SK-N-SH (cell line): Measurements from ENCODE around the gene CEP131. TPM values are rescaled to one million over a fixed set of nuclear protein-coding genes. Genes with fewer than 3 reads are reported as not detected.
A peak's percentile ranks its signal among the peaks of the same experiment; 100 is the strongest.

Source experiments
- CTCF ChIA-PET: fragments of 300-600, 350-600 bp; formaldehyde crosslinking; extraction: SDS; loops from one replicate; lab custom pipeline; 2021; lab: Yijun Ruan, JAX
- POLR2A ChIA-PET: fragments of 350-600 bp; sonication (Branson Sonifier 250); formaldehyde crosslinking; extraction: SDS; loops from one replicate; lab custom pipeline; 2020; ENCODE audit warnings: antibody characterized with exemption, inconsistent platforms; lab: Yijun Ruan, JAX
- DNase-seq: peaks from one replicate; pipeline ENCODE4 v3.0.0; 2012
- H2AFZ ChIP-seq: fragments of 200-600 bp; sonication (generic); 2 replicates; pipeline ENCODE4 v1.8.1; 2016; ENCODE audit warnings: antibody characterized with exemption, mild to moderate bottlenecking, low read depth
- H3F3A ChIP-seq: fragments of 200-600 bp; sonication (generic); replicated peaks from 2 replicates; pipeline ENCODE3; 2016; ENCODE audit warnings: antibody characterized with exemption, mild to moderate bottlenecking; ENCODE audit not compliant: insufficient read depth
- H3K27ac ChIP-seq, 2 experiments: fragments of 200-500 bp in 1 of 2; fragments of 200-600 bp in 1 of 2; sonication (Bioruptor generic) in 1 of 2; sonication (generic), shearing (Covaris generic) in 1 of 2; 2 replicates each; pipeline versions ENCODE4 v1.5.1 to v1.6.1; 2014 to 2016; ENCODE audit warnings: low read depth in 2 of 2, inconsistent platforms in 1 of 2, low read length in 1 of 2, mild to moderate bottlenecking in 1 of 2, mixed read lengths in 1 of 2
- H3K27me3 ChIP-seq: fragments of 200-600 bp; sonication (generic), shearing (Covaris generic); 2 replicates; pipeline ENCODE4 v1.6.1; 2016; ENCODE audit warnings: mixed run types; ENCODE audit not compliant: insufficient read depth
- H3K36me3 ChIP-seq, 2 experiments: fragments of 200-500 bp in 1 of 2; fragments of 200-600 bp in 1 of 2; sonication (Bioruptor generic) in 1 of 2; sonication (generic) in 1 of 2; replicated peaks in 1 of 2; 2 replicates each; pipeline versions ENCODE3 to v1.5.1; 2014 to 2016; ENCODE audit warnings: low read length in 1 of 2, mild to moderate bottlenecking in 1 of 2; ENCODE audit not compliant: insufficient read depth in 2 of 2, control insufficient read depth in 1 of 2
- H3K4me1 ChIP-seq, 2 experiments: fragments of 200-500 bp in 1 of 2; fragments of 200-600 bp in 1 of 2; sonication (Bioruptor generic) in 1 of 2; sonication (generic), shearing (Covaris generic) in 1 of 2; 2 replicates each; pipeline versions ENCODE4 v1.5.1 to v1.6.1; 2014 to 2016; ENCODE audit warnings: low read depth in 1 of 2, low read length in 1 of 2, mixed run types in 1 of 2; ENCODE audit not compliant: insufficient read depth in 2 of 2, control insufficient read depth in 1 of 2
- H3K4me2 ChIP-seq: fragments of 200-600 bp; sonication (generic), shearing (Covaris generic); 2 replicates; pipeline ENCODE4 v1.6.1; 2017; ENCODE audit warnings: mixed run types
- H3K4me3 ChIP-seq, 2 experiments: fragments of 200-500 bp in 1 of 2; fragments of 200-600 bp in 1 of 2; sonication (Bioruptor generic) in 1 of 2; sonication (generic), shearing (Covaris generic) in 1 of 2; 2 replicates each; pipeline versions ENCODE4 v1.5.1 to v1.8.1; 2014 to 2016; ENCODE audit warnings: low read depth in 2 of 2, inconsistent platforms in 1 of 2, low read length in 1 of 2, mild to moderate bottlenecking in 1 of 2, mixed read lengths in 1 of 2, moderate library complexity in 1 of 2
- H3K79me2 ChIP-seq: fragments of 200-600 bp; sonication (generic); 2 replicates; pipeline ENCODE4 v1.8.1; 2017; ENCODE audit warnings: mild to moderate bottlenecking; ENCODE audit not compliant: insufficient read depth
- H3K9ac ChIP-seq: fragments of 200-600 bp; sonication (generic); 2 replicates; pipeline ENCODE4 v1.6.1; 2017; ENCODE audit warnings: mixed run types
- H3K9me2 ChIP-seq: fragments of 200-600 bp; sonication (generic); 2 replicates; pipeline ENCODE4 v1.6.1; 2017; ENCODE audit warnings: mixed run types
- H3K9me3 ChIP-seq: fragments of 200-600 bp; sonication (generic); 2 replicates; pipeline ENCODE4 v1.6.1; 2017; ENCODE audit warnings: mixed run types, mild to moderate bottlenecking, moderate library complexity
- H4K20me1 ChIP-seq: fragments of 200-600 bp; sonication (generic); 2 replicates; pipeline ENCODE4 v1.6.1; 2017; ENCODE audit warnings: mild to moderate bottlenecking, mixed run types; ENCODE audit not compliant: insufficient read depth
- CHD2 ChIP-seq: fragments of 150-350 bp; IDR thresholded peaks from 2 replicates; pipeline ENCODE4 v1.6.1; 2018; ENCODE audit warnings: low read length; ENCODE audit not compliant: partially characterized antibody
- ELF1 ChIP-seq: IDR thresholded peaks from 2 replicates; pipeline ENCODE4 v1.4.0; 2012
- EP300 ChIP-seq, 2 experiments: IDR thresholded peaks; 2 replicates each; pipeline versions ENCODE4 v1.4.0 to v1.6.1; 2012; ENCODE audit warnings: borderline replicate concordance in 1 of 2, low read depth in 1 of 2, low read length in 1 of 2
- EZH2phosphoT487 ChIP-seq: fragments of 200-600 bp; sonication (generic); IDR thresholded peaks from 2 replicates; pipeline ENCODE4 v1.6.1; 2017; ENCODE audit warnings: low read depth, mixed run types, mild to moderate bottlenecking, antibody characterized with exemption, moderate library complexity, borderline replicate concordance
- FOSL2 ChIP-seq: IDR thresholded peaks from 2 replicates; pipeline ENCODE4 v1.4.0; 2012; ENCODE audit warnings: low read depth, mild to moderate bottlenecking, moderate library complexity, borderline replicate concordance
- GABPA ChIP-seq: IDR thresholded peaks from 2 replicates; pipeline ENCODE4 v1.4.0; 2012; ENCODE audit warnings: low read depth, mild to moderate bottlenecking
- GATA2 ChIP-seq: sonication (generic); formaldehyde crosslinking; IDR thresholded peaks from 2 replicates; pipeline ENCODE4 v1.5.0; 2020; ENCODE audit warnings: mild to moderate bottlenecking, missing genetic modification reagents
- RAD21 ChIP-seq: IDR thresholded peaks from 2 replicates; pipeline ENCODE4 v1.6.1; 2012; ENCODE audit warnings: mild to moderate bottlenecking, low read length
- RCOR1 ChIP-seq: fragments of 150-350 bp; IDR thresholded peaks from 2 replicates; pipeline ENCODE4 v1.6.1; 2017; ENCODE audit warnings: antibody characterized with exemption, low read length
- RXRA ChIP-seq: IDR thresholded peaks from 2 replicates; pipeline ENCODE4 v1.4.0; 2012; ENCODE audit warnings: low read depth, mild to moderate bottlenecking, borderline replicate concordance
- SMC3 ChIP-seq: IDR thresholded peaks from 2 replicates; pipeline ENCODE4 v1.6.1; 2012; ENCODE audit warnings: low read depth, low read length, improper control_type of control experiment
- TAF1 ChIP-seq: IDR thresholded peaks from 2 replicates; pipeline ENCODE4 v1.6.1; 2012; ENCODE audit warnings: low read depth, mild to moderate bottlenecking, low read length, moderate library complexity, borderline replicate concordance
- TCF12 ChIP-seq: IDR thresholded peaks from 2 replicates; pipeline ENCODE4 v1.4.0; 2012
- TEAD4 ChIP-seq: IDR thresholded peaks from 2 replicates; pipeline ENCODE4 v1.4.0; 2012; ENCODE audit warnings: mild to moderate bottlenecking, borderline replicate concordance; ENCODE audit not compliant: insufficient read depth
- YY1 ChIP-seq: IDR thresholded peaks from 2 replicates; pipeline ENCODE4 v1.4.0; 2012; ENCODE audit warnings: low read depth, mild to moderate bottlenecking
- WGBS: methylation state at CpG from one replicate; pipeline ENCODE4 v1.1.6; 2017; ENCODE audit warnings: low lambda C conversion rate; 5-methylcytosine and 5-hydroxymethylcytosine counted together
- polyA plus RNA-seq, 3 experiments: library from polyadenylated mRNA; depleted of rRNA; stranded (reverse); fragments of >200 nt; gene quantifications; 2 replicates each; pipeline ENCODE4 v1.2.3, GENCODE V29; 2012
- TF ChIP-seq, protein P1 (sequence below): IDR thresholded peaks from 2 replicates; pipeline ENCODE4 v1.6.1; 2012; ENCODE audit warnings: mild to moderate bottlenecking, low read depth, low read length, moderate library complexity
- TF ChIP-seq, protein P2 (sequence below): fragments of 150-350 bp; IDR thresholded peaks from 2 replicates; pipeline ENCODE4 v1.6.1; 2017; ENCODE audit warnings: antibody characterized with exemption, low read length, low read depth, borderline replicate concordance
- TF ChIP-seq, protein P3 (sequence below): IDR thresholded peaks from 2 replicates; pipeline ENCODE4; 2012
- TF ChIP-seq, protein P4 (sequence below): IDR thresholded peaks from 2 replicates; pipeline ENCODE4 v1.4.0; 2012; ENCODE audit warnings: low read depth
- TF ChIP-seq, protein P5 (sequence below): IDR thresholded peaks from 2 replicates; pipeline ENCODE4 v1.4.0; 2012; ENCODE audit warnings: low read depth, borderline replicate concordance
- TF ChIP-seq, protein P6 (sequence below): fragments of 200-600 bp; sonication (generic); IDR thresholded peaks from 2 replicates; pipeline ENCODE4 v1.6.1; 2017; ENCODE audit warnings: antibody characterized with exemption, mild to moderate bottlenecking, moderate library complexity

CEP131 gene
- polyA plus RNA-seq, 1 of the 3 experiments (the other 2 are of a cell fraction), result 34.8 TPM

DNA sequence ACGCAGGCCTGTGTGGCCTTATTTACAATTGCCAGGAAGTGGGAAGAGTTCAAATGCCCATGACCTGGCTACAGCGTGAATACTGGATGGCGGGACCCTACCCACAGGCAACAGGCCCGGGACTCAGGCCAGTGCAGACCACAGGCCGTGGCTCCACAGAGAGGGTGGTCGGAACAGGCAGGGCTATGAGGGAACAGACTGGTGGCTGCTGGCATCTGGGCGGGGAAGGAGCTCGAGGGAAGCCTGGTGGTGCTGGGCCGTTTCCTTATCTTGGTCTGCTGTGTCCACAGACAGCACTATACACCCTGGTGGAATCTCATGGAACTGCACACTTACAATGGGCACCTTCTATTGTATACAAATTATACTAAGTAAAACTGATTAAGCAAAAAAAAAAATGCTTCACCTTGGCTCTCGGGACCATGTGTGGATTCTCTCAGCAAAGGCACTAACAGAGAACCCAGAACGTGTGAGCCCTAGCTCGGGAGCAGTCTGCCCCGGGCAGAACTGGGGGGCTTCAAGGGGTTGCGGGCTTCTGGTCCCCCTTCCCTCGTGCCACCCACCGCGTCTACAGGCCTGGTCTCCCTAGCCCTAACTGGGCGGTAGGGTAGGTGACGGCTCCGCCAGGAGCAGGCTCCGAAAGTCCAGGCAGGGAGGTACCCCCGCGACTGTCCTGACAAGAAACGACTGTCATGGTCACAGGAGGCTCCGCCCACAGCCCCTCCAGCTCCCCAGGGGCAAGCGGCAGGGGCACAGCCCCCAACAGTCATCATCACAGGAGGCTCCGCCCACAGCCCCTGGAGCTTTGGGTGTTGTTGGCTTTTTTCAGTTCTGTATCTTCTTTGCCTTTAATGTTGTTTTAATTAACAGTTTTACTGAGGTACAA, 21.8 kb downstream of the CEP131 start (continued):
- TF ChIP-seq, protein P1, sequence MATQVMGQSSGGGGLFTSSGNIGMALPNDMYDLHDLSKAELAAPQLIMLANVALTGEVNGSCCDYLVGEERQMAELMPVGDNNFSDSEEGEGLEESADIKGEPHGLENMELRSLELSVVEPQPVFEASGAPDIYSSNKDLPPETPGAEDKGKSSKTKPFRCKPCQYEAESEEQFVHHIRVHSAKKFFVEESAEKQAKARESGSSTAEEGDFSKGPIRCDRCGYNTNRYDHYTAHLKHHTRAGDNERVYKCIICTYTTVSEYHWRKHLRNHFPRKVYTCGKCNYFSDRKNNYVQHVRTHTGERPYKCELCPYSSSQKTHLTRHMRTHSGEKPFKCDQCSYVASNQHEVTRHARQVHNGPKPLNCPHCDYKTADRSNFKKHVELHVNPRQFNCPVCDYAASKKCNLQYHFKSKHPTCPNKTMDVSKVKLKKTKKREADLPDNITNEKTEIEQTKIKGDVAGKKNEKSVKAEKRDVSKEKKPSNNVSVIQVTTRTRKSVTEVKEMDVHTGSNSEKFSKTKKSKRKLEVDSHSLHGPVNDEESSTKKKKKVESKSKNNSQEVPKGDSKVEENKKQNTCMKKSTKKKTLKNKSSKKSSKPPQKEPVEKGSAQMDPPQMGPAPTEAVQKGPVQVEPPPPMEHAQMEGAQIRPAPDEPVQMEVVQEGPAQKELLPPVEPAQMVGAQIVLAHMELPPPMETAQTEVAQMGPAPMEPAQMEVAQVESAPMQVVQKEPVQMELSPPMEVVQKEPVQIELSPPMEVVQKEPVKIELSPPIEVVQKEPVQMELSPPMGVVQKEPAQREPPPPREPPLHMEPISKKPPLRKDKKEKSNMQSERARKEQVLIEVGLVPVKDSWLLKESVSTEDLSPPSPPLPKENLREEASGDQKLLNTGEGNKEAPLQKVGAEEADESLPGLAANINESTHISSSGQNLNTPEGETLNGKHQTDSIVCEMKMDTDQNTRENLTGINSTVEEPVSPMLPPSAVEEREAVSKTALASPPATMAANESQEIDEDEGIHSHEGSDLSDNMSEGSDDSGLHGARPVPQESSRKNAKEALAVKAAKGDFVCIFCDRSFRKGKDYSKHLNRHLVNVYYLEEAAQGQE, result no peak
- no peak for TF ChIP-seq TCF12
- no peak for TF ChIP-seq EP300 (IDR thresholded peaks at IDR 0.05; ENCODE audit: borderline replicate concordance in 1 of 2, low read depth in 1 of 2, low read length in 1 of 2)
- TF ChIP-seq RXRA, result no peak
- TF ChIP-seq, protein P2, sequence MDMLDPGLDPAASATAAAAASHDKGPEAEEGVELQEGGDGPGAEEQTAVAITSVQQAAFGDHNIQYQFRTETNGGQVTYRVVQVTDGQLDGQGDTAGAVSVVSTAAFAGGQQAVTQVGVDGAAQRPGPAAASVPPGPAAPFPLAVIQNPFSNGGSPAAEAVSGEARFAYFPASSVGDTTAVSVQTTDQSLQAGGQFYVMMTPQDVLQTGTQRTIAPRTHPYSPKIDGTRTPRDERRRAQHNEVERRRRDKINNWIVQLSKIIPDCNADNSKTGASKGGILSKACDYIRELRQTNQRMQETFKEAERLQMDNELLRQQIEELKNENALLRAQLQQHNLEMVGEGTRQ, result no peak
- TF ChIP-seq TAF1, result no peak
- no peak for TF ChIP-seq YY1
- TF ChIP-seq ELF1, result no peak
- no peak for TF ChIP-seq TEAD4
- peak; percentile 32; the same call in 1 of the 2 replicates for TF ChIP-seq GATA2 (CRISPR knock-in tag)

DNA sequence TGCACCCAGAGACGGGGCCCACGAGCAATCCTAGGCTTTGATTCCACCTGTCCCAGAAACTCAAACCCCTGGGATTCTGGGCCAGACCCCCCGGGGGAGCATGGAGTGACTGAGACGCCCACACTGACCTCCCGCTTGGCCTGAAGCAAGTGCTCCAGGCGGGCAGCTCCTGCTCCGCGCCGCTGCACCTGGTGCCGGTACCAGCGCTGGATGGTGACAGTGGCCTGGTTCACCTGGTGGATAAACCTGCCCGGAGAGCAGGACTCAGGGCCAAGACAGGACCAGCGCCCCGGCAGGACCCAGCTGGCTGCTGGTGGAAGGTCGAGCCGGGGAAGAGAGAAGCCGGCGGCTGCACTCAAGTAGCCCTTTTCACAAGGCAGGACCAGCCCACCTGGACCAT, 22.6 kb downstream of the CEP131 start:
- 98% methylated on average over 14 of the region's 18 CpGs for WGBS
- H2AFZ ChIP-seq, result no peak overlapping the region
- H3K9ac ChIP-seq, result no peak overlapping the region
- H3F3A ChIP-seq, result no peaks in the 10 kb centered on the region
- POLR2A ChIA-PET, result no interaction called here
- peaks cover 5 to 42% of the 10 kb centered on the region in 2 experiments for H3K36me3 ChIP-seq
- H4K20me1 ChIP-seq, result no peaks in the 10 kb centered on the region; the same call in 1 of the 2 replicates
- no peaks in the 10 kb centered on the region for H3K9me3 ChIP-seq
- no peak for DNase-seq
- H3K4me1 ChIP-seq, result peaks cover 0 to 3% of the 10 kb centered on the region in 2 experiments; a peak in 1 of 4 replicates
- H3K79me2 ChIP-seq, result no peaks in the 10 kb centered on the region
- no peak overlapping the region for H3K4me2 ChIP-seq
- no peak overlapping the region for H3K4me3 ChIP-seq
- H3K9me2 ChIP-seq, result no peaks in the 10 kb centered on the region
- H3K27me3 ChIP-seq, result no peaks in the 10 kb centered on the region
- CTCF ChIA-PET, result interaction anchor here (0.6 to 14.7 kb wide), 30 partner anchors 9 to 742 kb away, joined by 3 to 147 read pairs (median 6); partner anchors contain the start of genes NDUFAF8 and TEPSIN
- H3K27ac ChIP-seq, result no peak overlapping the region; a peak in 1 of 4 replicates
- TF ChIP-seq, protein P3, sequence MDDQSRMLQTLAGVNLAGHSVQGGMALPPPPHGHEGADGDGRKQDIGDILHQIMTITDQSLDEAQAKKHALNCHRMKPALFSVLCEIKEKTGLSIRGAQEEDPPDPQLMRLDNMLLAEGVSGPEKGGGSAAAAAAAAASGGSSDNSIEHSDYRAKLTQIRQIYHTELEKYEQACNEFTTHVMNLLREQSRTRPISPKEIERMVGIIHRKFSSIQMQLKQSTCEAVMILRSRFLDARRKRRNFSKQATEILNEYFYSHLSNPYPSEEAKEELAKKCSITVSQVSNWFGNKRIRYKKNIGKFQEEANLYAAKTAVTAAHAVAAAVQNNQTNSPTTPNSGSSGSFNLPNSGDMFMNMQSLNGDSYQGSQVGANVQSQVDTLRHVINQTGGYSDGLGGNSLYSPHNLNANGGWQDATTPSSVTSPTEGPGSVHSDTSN, result no peak
- TF ChIP-seq EZH2phosphoT487, result no peak
- no peak for TF ChIP-seq GATA2 (CRISPR knock-in tag)
- no peak for TF ChIP-seq TCF12
- TF ChIP-seq, protein P4, sequence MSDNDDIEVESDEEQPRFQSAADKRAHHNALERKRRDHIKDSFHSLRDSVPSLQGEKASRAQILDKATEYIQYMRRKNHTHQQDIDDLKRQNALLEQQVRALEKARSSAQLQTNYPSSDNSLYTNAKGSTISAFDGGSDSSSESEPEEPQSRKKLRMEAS, result no peak
- TF ChIP-seq YY1, result no peak
- TF ChIP-seq FOSL2, result no peak
- TF ChIP-seq RXRA, result no peak
- TF ChIP-seq, protein P5, sequence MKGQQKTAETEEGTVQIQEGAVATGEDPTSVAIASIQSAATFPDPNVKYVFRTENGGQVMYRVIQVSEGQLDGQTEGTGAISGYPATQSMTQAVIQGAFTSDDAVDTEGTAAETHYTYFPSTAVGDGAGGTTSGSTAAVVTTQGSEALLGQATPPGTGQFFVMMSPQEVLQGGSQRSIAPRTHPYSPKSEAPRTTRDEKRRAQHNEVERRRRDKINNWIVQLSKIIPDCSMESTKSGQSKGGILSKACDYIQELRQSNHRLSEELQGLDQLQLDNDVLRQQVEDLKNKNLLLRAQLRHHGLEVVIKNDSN, result no peak
- TF ChIP-seq GABPA, result no peak
- TF ChIP-seq SMC3, result no peak
- no peak for TF ChIP-seq ELF1
- TF ChIP-seq RAD21, result no peak
- TF ChIP-seq RCOR1, result no peak
- no peak for TF ChIP-seq CHD2
- TF ChIP-seq EP300 (IDR thresholded peaks at IDR 0.05; ENCODE audit: borderline replicate concordance in 1 of 2, low read depth in 1 of 2, low read length in 1 of 2), result no peak
- TF ChIP-seq, protein P6, sequence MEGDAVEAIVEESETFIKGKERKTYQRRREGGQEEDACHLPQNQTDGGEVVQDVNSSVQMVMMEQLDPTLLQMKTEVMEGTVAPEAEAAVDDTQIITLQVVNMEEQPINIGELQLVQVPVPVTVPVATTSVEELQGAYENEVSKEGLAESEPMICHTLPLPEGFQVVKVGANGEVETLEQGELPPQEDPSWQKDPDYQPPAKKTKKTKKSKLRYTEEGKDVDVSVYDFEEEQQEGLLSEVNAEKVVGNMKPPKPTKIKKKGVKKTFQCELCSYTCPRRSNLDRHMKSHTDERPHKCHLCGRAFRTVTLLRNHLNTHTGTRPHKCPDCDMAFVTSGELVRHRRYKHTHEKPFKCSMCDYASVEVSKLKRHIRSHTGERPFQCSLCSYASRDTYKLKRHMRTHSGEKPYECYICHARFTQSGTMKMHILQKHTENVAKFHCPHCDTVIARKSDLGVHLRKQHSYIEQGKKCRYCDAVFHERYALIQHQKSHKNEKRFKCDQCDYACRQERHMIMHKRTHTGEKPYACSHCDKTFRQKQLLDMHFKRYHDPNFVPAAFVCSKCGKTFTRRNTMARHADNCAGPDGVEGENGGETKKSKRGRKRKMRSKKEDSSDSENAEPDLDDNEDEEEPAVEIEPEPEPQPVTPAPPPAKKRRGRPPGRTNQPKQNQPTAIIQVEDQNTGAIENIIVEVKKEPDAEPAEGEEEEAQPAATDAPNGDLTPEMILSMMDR, result no peak
